GM21786 (cell line): ENCODE data around the gene CADM1.

Source experiments
- ATAC-seq: cut with Tn5 transposase; IDR thresholded peaks from one replicate; pipeline ENCODE4 v1.9.1; 2021; ENCODE audit not compliant: unreplicated experiment

The CADM1 gene

GRCh38 chr11:115286614-115287013 is 217.6 kb downstream of the CADM1 start:
- ATAC-seq, result no peak

DNA sequence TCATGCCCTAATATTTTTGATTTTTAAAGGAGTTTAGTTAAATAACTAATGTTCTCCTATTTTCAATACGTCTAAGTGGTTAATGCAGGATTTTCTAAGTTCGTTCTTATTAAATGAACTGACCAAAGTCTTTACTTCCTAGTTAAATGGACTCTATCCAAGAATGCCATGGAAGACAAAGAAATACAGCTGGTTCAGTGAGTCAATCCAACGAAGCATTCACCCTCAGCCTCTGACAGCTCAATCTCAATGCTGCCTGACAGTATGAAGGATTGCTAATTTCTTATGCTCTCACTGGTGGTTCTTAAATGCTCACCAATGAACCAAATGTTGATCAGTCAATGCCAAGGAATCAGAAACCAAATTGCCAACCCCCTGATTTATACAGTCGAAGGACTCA is 219.4 kb downstream of the CADM1 start:
- ATAC-seq, result no peak

- no peak for ATAC-seq
Observed at GRCh38 chr11:115282923-115283322, 221.3 kb downstream of the CADM1 start.

DNA sequence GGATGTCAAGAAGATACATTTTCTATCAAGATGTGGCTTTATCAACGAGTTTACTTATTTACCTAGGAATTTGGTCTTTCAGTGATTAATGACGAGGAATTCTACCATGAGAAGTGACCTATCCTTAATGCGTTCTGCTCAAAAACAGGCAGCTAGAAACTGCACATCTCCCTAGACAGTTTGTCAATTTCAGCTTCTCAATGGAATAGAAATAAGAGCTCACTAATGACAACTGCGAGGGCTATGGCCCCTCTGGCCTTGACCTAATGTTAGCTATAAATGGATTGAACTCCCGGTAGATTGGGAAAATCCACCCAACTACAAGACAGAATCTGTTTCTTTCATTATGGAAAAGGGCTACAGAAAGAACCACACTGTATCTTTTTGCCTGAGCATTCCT is 223.4 kb downstream of the CADM1 start:
- ATAC-seq, result no peak

GRCh38 chr11:115279813-115280761 is 224.1 kb downstream of the CADM1 start:
- no peak for ATAC-seq

- ATAC-seq, result no peak
Observed at GRCh38 chr11:115276799-115277198, 227.4 kb downstream of the CADM1 start.

- ATAC-seq, result no peak
Observed at GRCh38 chr11:115276191-115276590, 228.0 kb downstream of the CADM1 start.

DNA sequence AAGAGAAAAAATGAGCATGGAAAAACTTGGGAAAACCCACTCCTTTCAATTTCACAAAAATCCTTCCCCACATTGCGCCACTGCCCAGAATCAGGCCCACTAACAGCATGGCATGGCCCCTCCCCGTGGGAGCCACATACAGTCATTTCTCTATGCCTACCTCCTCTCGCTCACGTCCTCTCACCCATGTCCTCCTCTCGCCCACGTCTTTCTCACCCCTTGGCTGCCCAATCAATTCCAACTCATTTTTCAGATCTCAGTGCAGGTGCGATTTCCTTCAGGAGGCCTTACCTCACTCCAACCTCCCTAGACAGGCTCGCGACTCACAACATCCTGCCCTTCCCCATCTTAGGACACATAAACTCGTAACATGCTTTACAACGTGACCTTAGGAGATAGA is 229.2 kb downstream of the CADM1 start:
- no peak for ATAC-seq

- ATAC-seq, result no peak
Observed at GRCh38 chr11:115272925-115273324, 231.3 kb downstream of the CADM1 start.

DNA sequence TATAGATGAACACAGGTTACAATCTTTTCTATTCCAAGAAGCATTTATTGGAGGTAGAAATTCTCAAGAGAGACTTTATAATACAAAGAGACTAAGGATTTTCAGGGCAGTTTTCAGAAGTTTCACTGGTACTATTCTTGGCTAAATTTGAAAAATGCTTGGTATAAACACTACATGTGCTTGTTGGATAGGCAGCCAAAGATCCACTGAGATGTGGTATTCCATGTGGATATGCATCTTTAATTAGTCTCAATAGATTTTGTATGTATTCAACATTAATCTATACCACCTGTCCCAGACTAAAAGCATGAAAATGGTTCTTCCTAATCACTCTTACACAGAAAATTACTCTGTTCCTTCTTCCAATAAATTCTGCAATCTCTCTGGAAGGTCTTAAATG is 232.6 kb downstream of the CADM1 start:
- ATAC-seq, result no peak

DNA sequence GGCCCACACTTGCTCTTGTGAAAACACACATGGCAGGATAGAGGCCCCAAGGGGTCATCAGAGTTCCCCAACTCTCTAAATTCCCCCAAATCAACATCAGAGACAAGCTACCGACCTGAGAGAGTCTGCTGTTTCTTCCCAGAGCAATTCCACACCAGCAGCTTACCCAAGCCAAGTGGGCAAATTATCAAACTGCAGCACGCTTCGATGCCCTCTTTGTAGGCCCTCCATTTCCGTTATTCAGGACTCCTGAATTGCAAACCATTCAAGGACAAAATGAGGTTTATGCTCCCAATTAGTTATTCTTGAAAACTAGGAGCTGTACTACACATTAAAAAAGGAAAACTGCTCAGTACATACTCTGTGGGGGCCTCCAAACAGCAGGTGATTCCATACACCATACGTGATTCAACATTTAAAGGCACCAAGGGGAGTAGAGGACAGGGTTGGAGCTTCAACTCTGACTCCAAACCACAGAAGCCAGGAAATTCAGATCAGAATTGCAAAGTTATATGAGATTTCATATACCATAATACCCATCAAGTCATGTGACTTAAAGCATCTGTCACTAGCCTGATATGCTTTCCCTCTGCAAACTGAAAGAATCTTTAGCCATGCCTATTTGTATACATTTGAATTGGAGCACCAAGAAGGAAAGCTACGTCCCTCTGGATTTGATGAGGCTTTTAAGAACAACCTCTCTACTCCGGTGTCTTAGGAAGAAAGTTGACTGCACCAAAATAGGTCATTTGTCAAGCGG is 234.8 kb downstream of the CADM1 start:
- ATAC-seq, result no peak

DNA sequence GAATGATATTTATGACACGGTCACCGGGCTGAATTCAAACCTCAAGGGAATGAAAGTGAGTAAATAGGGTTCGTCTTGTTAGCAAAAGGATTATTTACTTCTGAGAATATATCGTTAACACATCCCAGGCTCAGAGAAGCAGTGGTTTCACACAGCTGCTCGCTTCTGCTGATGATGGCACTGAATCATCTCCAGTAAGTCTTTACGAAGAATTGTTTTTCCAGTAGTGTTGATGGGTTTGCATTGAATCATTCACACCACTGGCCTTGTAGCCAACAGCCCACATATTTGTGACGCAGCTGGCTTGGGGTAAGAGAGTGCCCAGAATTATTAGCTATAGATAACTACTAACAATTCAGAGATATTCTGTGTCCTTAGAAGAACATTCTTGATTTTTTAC is 236.3 kb downstream of the CADM1 start:
- no peak for ATAC-seq

GRCh38 chr11:115267238-115267781 is 236.9 kb downstream of the CADM1 start:
- ATAC-seq, result no peak

- ATAC-seq, result no peak
Observed at GRCh38 chr11:115266066-115266639, 238.1 kb downstream of the CADM1 start.

DNA sequence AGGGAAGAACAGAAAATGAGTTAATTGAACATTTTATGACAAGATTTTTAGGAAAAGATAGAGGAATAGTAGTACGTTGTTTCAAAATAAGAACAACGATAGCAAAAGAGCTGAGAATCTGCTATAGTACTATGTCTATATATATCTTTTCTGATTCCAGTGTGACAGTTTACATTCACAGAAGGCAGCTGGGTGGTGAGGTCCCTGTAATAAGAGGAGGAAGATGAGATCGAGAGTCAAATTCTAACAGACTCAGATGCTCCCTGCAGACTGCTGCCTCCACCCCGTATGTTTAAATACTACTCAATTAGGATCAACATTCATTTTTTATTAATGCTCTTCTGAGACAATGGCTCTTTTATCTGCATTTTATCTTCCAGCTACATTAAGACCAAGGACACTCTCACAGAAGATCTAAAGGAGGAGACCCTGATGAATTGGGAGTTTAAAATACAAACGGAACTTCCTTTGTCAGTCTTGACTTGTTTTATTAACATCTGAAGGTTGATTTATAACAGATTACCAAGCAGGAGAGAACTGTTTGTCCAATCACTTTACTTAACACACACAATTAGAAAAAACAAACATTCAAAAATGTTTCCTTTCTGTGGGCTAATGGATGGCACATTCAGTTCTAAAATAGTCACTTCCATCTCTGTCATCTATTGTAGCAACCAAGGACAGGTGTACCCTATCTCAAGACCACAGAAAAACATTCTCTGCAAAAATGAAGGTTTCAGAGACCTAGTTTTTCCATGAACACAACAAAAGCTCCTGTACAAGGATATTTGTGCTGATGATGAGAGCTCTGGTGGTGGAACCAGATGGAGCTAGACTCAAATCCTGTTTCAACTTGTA is 240.2 kb downstream of the CADM1 start:
- ATAC-seq, result no peak

- ATAC-seq, result no peak
Observed at GRCh38 chr11:115258216-115258615, 246.0 kb downstream of the CADM1 start.

DNA sequence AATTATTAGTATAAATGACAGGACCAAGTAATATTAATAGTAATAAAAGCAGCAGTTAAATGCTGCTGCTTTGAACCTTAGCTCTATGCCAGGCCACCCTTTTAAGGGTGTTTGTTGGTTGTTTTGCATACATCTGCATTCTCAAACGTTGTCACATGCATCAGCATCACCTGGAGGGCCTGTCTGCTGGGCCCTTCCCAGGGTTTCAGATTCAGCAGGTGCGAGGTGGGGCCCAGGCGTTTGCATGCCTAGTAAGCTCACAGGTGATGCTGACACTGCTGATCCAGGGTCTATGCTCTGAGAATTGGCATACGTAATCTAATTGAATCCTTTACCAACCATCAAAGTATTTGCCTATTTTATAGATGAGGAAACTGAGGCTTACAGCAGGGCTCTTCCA is 246.5 kb downstream of the CADM1 start:
- no peak for ATAC-seq

- ATAC-seq, result no peak
Observed at GRCh38 chr11:115257270-115257669, 246.9 kb downstream of the CADM1 start.

- peak; percentile 80 for ATAC-seq
Observed at GRCh38 chr11:115256397-115257197, 247.6 kb downstream of the CADM1 start.
